Thyroid gland (tissue), 4 donors: ENCODE data around the gene SPRED2. TPM values are rescaled to one million over a fixed set of nuclear protein-coding genes. Genes with fewer than 3 reads are reported as not detected.

Source experiments
- DNase-seq, 2 donors: peaks; one replicate each; pipeline ENCODE4 v3.0.0-alpha.2; 2019
- H3K27ac ChIP-seq, 3 donors: fragments of 200-600 bp; sonication (generic); 1 replicate in 2 of 3; 2 replicates in 1 of 3; pipeline ENCODE4 v1.5.1; 2016 to 2019; ENCODE audit warnings: mild to moderate bottlenecking in 1 of 3, moderate library complexity in 1 of 3
- H3K27me3 ChIP-seq: fragments of 200-600 bp; sonication (generic); one replicate; pipeline ENCODE4 v1.5.1; 2019
- H3K36me3 ChIP-seq, 2 donors: fragments of 200-600 bp; sonication (generic); one replicate each; pipeline ENCODE4 v1.5.1; 2016 to 2019
- H3K4me1 ChIP-seq, 2 donors: fragments of 200-600 bp; sonication (generic); one replicate each; pipeline ENCODE4 v1.5.1; 2017 to 2019
- H3K4me3 ChIP-seq, 3 donors: fragments of 200-600 bp; sonication (generic); replicated peaks in 1 of 3; 1 replicate in 2 of 3; 2 replicates in 1 of 3; pipeline ENCODE4 v1.5.1; 2016; ENCODE audit warnings: mild to moderate bottlenecking in 1 of 3
- H3K9me3 ChIP-seq: fragments of 200-600 bp; sonication (generic); one replicate; pipeline ENCODE4 v1.5.1; 2017
- CTCF ChIP-seq, 6 experiments: fragments of 200-600 bp in 3 of 6; fragments of 450-650 bp in 3 of 6; sonication (generic) in 3 of 6; IDR thresholded peaks; one replicate each; pipeline ENCODE4 v1.5.1; 2016 to 2019; ENCODE audit warnings: antibody characterized with exemption in 6 of 6, mild to moderate bottlenecking in 2 of 6, inconsistent platforms in 1 of 6, moderate library complexity in 1 of 6
- POLR2A ChIP-seq, 2 donors: fragments of 450-650 bp; IDR thresholded peaks; one replicate each; pipeline ENCODE4 v1.6.1; 2017; ENCODE audit warnings: antibody characterized with exemption in 2 of 2, mild to moderate bottlenecking in 2 of 2, moderate library complexity in 1 of 2
- WGBS, 2 donors: methylation state at CpG; one replicate each; pipeline ENCODE4 v1.1.5; 2017; 5-methylcytosine and 5-hydroxymethylcytosine counted together
- intact Hi-C: fragments of 100-400 bp; cut with DNase I; formaldehyde crosslinking; loops from one replicate; pipeline ENCODE4 v1.15.1; 2023
- total RNA-seq, 4 donors: library from RNA; depleted of rRNA; stranded (reverse); fragments of >200 nt; gene quantifications; one replicate each; pipeline ENCODE4 v1.2.3, GENCODE V29; 2016

Gene SPRED2
- total RNA-seq, 4 donors from 2014 or later, result 18.8 to 44.0 (median 25.4) TPM

DNA sequence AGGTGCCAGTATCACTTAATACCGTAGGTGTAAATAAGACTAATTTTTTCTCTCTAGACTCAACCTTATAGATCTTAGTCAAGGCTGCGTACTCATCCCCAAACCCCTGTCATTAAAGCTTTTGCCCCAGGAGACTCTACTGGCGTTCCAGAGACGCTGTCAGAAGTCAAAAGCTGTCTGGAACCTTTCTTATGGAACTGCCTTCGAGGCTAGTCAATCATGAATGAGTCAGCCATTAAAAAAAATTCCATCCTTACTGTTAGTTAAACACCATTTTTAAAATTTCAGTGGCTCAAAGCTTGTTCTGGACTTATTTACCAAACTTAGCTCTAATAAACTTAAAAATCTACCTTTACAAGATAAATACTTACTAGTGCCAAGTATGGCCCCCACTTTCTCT is 52.1 kb downstream of the SPRED2 start:
- H3K9me3 ChIP-seq, result no peaks in the 10 kb centered on the region
- H3K4me1 ChIP-seq, result peaks cover 29 to 41% of the 10 kb centered on the region in 2 donors
- intact Hi-C loops, result loop anchor here (10.0 kb wide), 1 partner anchor 55 kb away; the partner anchor contains the start of gene SPRED2
- no peak overlapping the region for H3K27ac ChIP-seq
- no peaks in the 10 kb centered on the region for H3K27me3 ChIP-seq
- no peaks in the 10 kb centered on the region for H3K36me3 ChIP-seq
- no peak for TF ChIP-seq POLR2A (IDR thresholded peaks at IDR 0.05)
- no peak overlapping the region for H3K4me3 ChIP-seq
- 80 to 94% methylated on average over 5 of the region's 5 CpGs for WGBS, 2 donors
- no peak for DNase-seq

GRCh38 chr2:65379721-65380171 is 52.7 kb downstream of the SPRED2 start:
- no peak overlapping the region for H3K27ac ChIP-seq
- WGBS, 2 donors, result 93 to 98% methylated on average over 3 of the region's 3 CpGs
- peaks cover 29 to 41% of the 10 kb centered on the region in 2 donors for H3K4me1 ChIP-seq
- no peak for DNase-seq
- H3K9me3 ChIP-seq, result no peaks in the 10 kb centered on the region
- TF ChIP-seq POLR2A (IDR thresholded peaks at IDR 0.05), result no peak
- no peak for TF ChIP-seq CTCF (IDR thresholded peaks at IDR 0.05)
- H3K4me3 ChIP-seq, result no peak overlapping the region
- H3K36me3 ChIP-seq, result no peaks in the 10 kb centered on the region
- H3K27me3 ChIP-seq, result no peaks in the 10 kb centered on the region
- intact Hi-C loops, result loop anchor here (10.0 kb wide), 1 partner anchor 55 kb away; the partner anchor contains the start of gene SPRED2

GRCh38 chr2:65379223-65379622 is 53.2 kb downstream of the SPRED2 start:
- Histone ChIP-seq H3K9me3 (no peaks in the 10 kb centered on the region), H3K27me3 (no peaks in the 10 kb centered on the region), H3K27ac (no peak overlapping the region), H3K4me1 (peaks cover 28 to 41% of the 10 kb centered on the region in 2 donors), H3K36me3 (no peaks in the 10 kb centered on the region), H3K4me3 (no peak overlapping the region)
- 86 to 100% methylated on average over 2 of the region's 2 CpGs for WGBS, 2 donors
- DNase-seq, result no peak
- no peak for TF ChIP-seq CTCF (IDR thresholded peaks at IDR 0.05)
- TF ChIP-seq POLR2A (IDR thresholded peaks at IDR 0.05), result no peak
- intact Hi-C loops, result no loop called here

DNA sequence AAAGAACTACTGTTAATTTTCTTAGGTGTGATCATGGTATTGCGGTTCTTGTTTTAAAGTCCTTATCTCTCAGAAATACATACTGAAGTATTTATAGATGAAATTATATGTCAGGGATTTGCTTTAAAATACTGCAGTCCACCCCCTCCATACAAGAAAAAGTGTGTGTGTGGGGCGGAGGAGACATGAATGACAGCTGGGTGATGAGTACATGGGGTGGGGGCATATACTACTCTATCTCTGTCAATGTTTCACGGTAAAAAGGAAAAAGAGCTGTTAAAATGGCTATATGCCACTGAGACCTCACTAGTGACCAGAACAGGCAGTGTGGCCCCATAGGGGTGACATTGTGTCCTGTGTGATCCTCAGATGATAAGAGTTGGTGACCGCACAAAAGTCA is 54.1 kb downstream of the SPRED2 start:
- intact Hi-C loops, result no loop called here
- H3K4me1 ChIP-seq, result peaks cover 23 to 36% of the 10 kb centered on the region in 2 donors
- DNase-seq, result no peak

GRCh38 chr2:65377556-65378192 is 54.7 kb downstream of the SPRED2 start:
- WGBS, 2 donors, result 42 to 80% methylated on average over 5 of the region's 5 CpGs
- no peak for TF ChIP-seq CTCF (IDR thresholded peaks at IDR 0.05)
- TF ChIP-seq POLR2A (IDR thresholded peaks at IDR 0.05), result no peak
- no peak for DNase-seq
- intact Hi-C loops, result no loop called here
- no peaks in the 10 kb centered on the region for H3K9me3 ChIP-seq
- no peak overlapping the region for H3K4me3 ChIP-seq
- H3K36me3 ChIP-seq, result no peaks in the 10 kb centered on the region
- peak overlapping the region in 1 of 3 donors; percentile 21 for H3K27ac ChIP-seq
- H3K4me1 ChIP-seq, result peaks cover 19 to 35% of the 10 kb centered on the region in 2 donors
- no peaks in the 10 kb centered on the region for H3K27me3 ChIP-seq

More for the DNA sequence above, 54.1 kb downstream of the SPRED2 start:
- Histone ChIP-seq H3K9me3 (no peaks in the 10 kb centered on the region), H3K4me3 (no peak overlapping the region), H3K27ac (peak overlapping the region in 1 of 3 donors; percentile 21), H3K36me3 (no peaks in the 10 kb centered on the region), H3K27me3 (no peaks in the 10 kb centered on the region)
- WGBS, 2 donors, result 92 to 93% methylated on average over 4 of the region's 4 CpGs
- TF ChIP-seq POLR2A (IDR thresholded peaks at IDR 0.05) (no peak), CTCF (IDR thresholded peaks at IDR 0.05) (no peak)
